Adipocyte (in vitro differentiated cells): ENCODE data around the gene ZNF668.
A peak's percentile ranks its signal among the peaks of the same experiment; 100 is the strongest.

Experiments used
- DNase-seq: peaks from one replicate; pipeline ENCODE4 v3.0.0-alpha.2; 2015; ENCODE audit warnings: low read depth
- H3K27me3 ChIP-seq: replicated peaks from 2 replicates; pipeline ENCODE4 v1.7.0; 2013; ENCODE audit warnings: mild to moderate bottlenecking, low read length, moderate library complexity; ENCODE audit not compliant: control insufficient read depth, insufficient read depth
- H3K36me3 ChIP-seq: 2 replicates; pipeline ENCODE4 v1.7.0; 2013; ENCODE audit warnings: low read length, mild to moderate bottlenecking, moderate library complexity; ENCODE audit not compliant: control insufficient read depth, insufficient read depth, severe bottlenecking
- H3K4me1 ChIP-seq: 2 replicates; pipeline ENCODE4 v1.7.0; 2013; ENCODE audit warnings: mild to moderate bottlenecking, low read length, moderate library complexity; ENCODE audit not compliant: control insufficient read depth, insufficient read depth
- H3K4me3 ChIP-seq: 2 replicates; pipeline ENCODE4 v1.7.0; 2013; ENCODE audit warnings: mild to moderate bottlenecking, low read length, moderate library complexity
- H3K9ac ChIP-seq: 2 replicates; pipeline ENCODE4 v1.7.0; 2013; ENCODE audit warnings: mild to moderate bottlenecking, low read length, moderate library complexity
- H3K9me3 ChIP-seq: 2 replicates; pipeline ENCODE4 v1.7.0; 2013; ENCODE audit warnings: mild to moderate bottlenecking, low read length, moderate library complexity; ENCODE audit not compliant: control insufficient read depth

Gene ZNF668

GRCh38 chr16:31077592-31078396 lies 3.8 kb upstream of the ZNF668 start:
- Histone ChIP-seq H3K36me3 (peaks cover 44% of the 10 kb centered on the region), H3K9me3 (no peaks in the 10 kb centered on the region), H3K4me3 (no peak overlapping the region), H3K27me3 (no peaks in the 10 kb centered on the region), H3K4me1 (peaks cover 8% of the 10 kb centered on the region), H3K9ac (no peak overlapping the region)
- DNase-seq: no peak

DNA sequence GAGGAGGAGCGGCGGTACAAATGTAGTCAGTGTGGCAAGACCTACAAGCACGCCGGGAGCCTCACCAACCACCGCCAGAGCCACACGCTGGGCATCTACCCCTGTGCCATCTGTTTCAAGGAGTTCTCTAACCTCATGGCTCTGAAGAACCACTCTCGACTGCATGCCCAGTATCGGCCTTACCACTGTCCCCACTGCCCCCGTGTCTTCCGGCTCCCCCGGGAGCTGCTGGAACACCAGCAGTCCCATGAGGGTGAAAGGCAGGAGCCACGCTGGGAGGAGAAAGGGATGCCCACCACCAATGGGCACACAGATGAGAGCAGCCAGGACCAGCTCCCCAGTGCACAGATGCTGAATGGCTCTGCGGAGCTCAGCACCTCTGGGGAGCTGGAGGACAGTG lies 3.0 kb upstream of the ZNF668 start:
- H3K27me3 ChIP-seq: no peaks in the 10 kb centered on the region
- no peak overlapping the region for H3K4me3 ChIP-seq
- no peak for DNase-seq
- no peak overlapping the region for H3K9ac ChIP-seq
- peaks cover 7% of the 10 kb centered on the region for H3K4me1 ChIP-seq
- H3K9me3 ChIP-seq: no peaks in the 10 kb centered on the region
- peaks cover 44% of the 10 kb centered on the region for H3K36me3 ChIP-seq

DNA sequence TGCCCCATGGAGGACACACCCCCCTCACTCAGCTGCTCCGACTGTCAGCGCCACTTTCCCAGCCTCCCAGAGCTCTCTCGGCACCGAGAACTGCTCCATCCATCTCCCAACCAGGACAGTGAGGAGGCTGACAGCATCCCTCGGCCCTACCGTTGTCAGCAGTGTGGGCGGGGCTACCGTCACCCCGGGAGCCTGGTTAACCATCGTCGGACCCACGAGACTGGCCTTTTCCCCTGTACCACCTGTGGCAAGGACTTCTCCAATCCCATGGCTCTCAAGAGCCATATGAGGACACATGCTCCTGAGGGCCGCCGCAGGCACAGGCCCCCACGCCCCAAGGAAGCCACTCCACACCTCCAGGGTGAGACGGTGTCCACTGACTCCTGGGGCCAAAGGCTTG lies 2.3 kb upstream of the ZNF668 start:
- DNase-seq: no peak
- Histone ChIP-seq H3K4me3 (no peak overlapping the region), H3K36me3 (peaks cover 44% of the 10 kb centered on the region), H3K9ac (no peak overlapping the region), H3K27me3 (no peaks in the 10 kb centered on the region), H3K9me3 (no peaks in the 10 kb centered on the region), H3K4me1 (peaks cover 13% of the 10 kb centered on the region)

DNA sequence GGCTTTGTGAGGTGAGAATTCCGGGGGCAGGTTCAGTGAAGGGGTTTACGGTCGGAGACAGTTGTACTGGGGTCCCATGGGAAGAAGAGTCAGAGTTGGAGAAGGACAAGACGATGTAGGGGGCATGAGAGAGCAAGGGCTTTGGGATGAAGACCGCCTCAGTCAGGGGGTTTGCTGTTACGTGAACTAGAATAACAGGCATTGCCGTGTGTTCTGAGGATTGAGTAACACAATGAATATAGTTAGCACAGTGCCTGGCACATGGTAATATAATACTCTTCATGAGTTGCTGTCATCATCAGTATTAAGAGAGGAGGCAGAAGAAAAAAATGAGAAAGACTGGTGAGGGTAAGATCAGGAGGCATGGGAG lies 759 bp upstream of the ZNF668 start:
- Histone ChIP-seq H3K4me1 (peaks cover 13% of the 10 kb centered on the region), H3K9me3 (no peaks in the 10 kb centered on the region), H3K9ac (peak overlapping the region; percentile 97), H3K4me3 (peak overlapping the region; percentile 99), H3K36me3 (peaks cover 34% of the 10 kb centered on the region), H3K27me3 (no peaks in the 10 kb centered on the region)
- DNase-seq: peak; percentile 64

DNA sequence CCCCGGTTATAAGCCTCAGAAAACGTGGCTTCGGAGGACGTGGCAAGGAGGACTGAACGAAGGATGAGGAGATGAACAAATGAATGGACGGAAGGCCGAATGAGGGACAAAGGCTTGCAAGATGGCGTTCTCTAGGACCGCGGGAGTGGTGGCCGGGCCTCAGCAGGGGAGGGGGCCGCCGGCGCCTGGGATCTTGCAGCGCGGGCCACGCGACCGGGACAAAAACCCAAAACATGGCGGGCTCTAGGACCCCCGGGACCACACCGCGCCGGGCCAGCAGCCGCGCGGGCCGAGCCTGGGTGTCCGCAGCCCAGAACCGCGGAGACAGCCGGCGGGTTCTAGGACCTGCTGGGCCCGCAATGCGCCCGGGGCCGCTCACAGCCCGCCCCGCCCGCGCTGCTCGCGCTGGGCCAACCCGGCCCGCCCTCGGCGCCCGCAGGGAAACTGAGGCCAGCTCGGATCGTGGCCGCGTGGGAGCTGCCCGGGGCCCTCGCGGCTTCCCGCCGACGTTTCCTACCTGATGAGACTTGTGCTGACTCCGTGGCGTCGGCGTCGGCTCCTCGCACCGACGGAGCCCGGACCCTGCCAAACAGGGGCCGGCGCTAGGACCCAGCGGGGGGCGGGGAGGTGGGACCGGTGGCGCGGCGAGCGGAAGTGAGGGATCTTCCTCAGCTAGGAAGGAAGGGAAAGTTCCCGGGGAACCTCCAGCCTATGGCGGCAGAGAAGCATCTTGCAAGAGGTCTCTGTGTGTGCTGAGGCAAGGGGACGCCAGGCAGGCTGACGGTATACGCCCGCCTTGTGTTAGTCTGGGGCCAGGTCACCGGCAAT lies 684 bp downstream of the ZNF668 start:
- Histone ChIP-seq H3K9ac (peak overlapping the region; percentile 97), H3K4me1 (peaks cover 13% of the 10 kb centered on the region), H3K4me3 (peak overlapping the region; percentile 99), H3K9me3 (no peaks in the 10 kb centered on the region), H3K36me3 (peaks cover 20% of the 10 kb centered on the region), H3K27me3 (no peaks in the 10 kb centered on the region)
- DNase-seq: peak; percentile 97

DNA sequence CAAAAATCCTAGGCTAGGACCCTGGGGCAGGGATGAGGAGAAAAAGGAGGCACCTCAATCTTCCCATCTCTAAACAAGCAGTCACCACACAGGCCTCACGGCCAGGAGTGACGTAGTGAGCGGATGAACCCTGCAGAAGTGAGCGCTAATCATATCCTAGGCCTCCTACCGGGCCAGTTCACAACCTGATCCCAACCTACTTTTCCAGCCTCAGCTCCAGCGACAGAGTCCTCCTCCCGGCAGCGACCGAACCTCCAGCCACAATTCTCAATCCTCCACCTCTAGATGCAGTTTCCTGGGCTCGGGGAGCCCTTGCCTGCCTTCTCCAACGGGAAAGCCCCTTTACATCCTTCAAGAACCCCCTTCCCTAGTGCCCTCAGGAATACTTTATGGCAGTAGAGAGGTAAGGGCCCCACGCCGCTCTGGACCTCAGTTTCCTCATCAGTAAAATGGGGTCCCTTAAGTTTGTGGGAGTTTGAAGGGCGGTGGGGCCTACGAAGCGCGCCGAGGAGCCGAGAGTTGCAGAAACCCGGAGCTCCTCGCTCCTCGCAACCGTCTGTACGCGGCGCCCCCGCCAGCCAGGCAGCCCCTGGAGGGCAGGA lies 1.4 kb downstream of the ZNF668 start:
- Histone ChIP-seq H3K9me3 (no peaks in the 10 kb centered on the region), H3K4me1 (peaks cover 13% of the 10 kb centered on the region), H3K27me3 (no peaks in the 10 kb centered on the region), H3K4me3 (peak overlapping the region; percentile 99), H3K9ac (peak overlapping the region; percentile 97), H3K36me3 (peaks cover 13% of the 10 kb centered on the region)
- DNase-seq: peak; percentile 48

GRCh38 chr16:31071861-31072260 lies 2.2 kb downstream of the ZNF668 start:
- Histone ChIP-seq H3K4me3 (peak overlapping the region; percentile 99), H3K27me3 (no peaks in the 10 kb centered on the region), H3K36me3 (peaks cover 5% of the 10 kb centered on the region), H3K9me3 (no peaks in the 10 kb centered on the region), H3K9ac (peak overlapping the region; percentile 97), H3K4me1 (peaks cover 13% of the 10 kb centered on the region)
- peak; percentile 77 for DNase-seq

DNA sequence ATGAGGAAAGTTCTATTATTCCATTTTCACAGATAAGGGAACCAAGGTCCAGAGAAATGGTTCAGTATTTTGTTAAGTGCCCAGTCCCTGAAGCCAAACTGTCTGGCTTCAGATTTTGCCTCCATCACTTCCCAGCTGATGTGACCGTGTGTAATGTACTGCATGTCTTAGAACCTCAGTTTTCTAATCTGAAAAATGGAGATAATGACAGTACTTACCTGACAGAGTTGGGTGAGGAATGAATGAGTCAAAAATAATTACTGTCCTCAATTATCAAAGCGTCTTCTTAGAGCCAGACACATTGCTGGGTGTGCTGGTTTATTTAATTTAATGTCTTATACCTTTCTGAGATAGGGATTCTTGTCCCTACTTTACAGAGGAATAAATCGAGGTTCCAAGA lies 6.7 kb downstream of the ZNF668 start:
- no peaks in the 10 kb centered on the region for H3K9me3 ChIP-seq
- H3K9ac ChIP-seq: no peak overlapping the region
- H3K36me3 ChIP-seq: peaks cover 11% of the 10 kb centered on the region
- no peak for DNase-seq
- no peak overlapping the region for H3K4me3 ChIP-seq
- H3K27me3 ChIP-seq: no peaks in the 10 kb centered on the region
- H3K4me1 ChIP-seq: peaks cover 26% of the 10 kb centered on the region

DNA sequence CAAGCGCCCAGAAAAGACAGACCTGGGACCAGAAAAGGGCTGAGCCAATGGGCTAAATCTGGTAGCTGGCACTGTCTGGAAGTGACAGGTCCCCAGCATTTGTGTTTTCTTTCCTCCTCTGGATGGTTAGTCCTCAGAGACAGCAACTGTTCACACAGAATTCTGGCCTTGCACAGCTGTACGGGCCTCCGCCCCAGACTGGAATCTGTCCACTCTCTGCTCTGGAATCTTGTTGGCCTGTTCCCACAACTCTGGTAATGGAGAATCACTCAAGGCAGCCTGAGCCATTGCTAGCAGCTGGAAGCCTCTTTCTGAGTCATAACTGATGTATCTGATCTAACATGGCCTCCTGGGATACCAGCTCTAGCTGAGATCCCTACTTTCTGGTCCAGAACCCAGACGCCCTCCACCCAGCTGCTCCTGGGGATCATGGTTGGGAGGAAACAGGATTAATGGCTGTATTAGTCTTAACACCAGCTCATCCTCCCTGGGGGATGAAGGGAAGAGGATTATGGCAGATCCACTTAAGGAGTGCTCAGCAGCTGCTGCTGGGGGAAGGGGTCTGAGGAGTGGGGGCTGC lies 9.1 kb downstream of the ZNF668 start:
- H3K4me1 ChIP-seq: peaks cover 17% of the 10 kb centered on the region
- H3K4me3 ChIP-seq: peak overlapping the region; percentile 49
- H3K9ac ChIP-seq: peak overlapping the region; percentile 63
- peaks cover 31% of the 10 kb centered on the region for H3K36me3 ChIP-seq
- H3K9me3 ChIP-seq: no peaks in the 10 kb centered on the region
- no peaks in the 10 kb centered on the region for H3K27me3 ChIP-seq
- peak; percentile 96 for DNase-seq

GRCh38 chr16:31063843-31064611 lies 10.0 kb downstream of the ZNF668 start:
- Histone ChIP-seq H3K9ac (peak overlapping the region; percentile 63), H3K9me3 (no peaks in the 10 kb centered on the region), H3K36me3 (peaks cover 31% of the 10 kb centered on the region), H3K4me1 (peaks cover 17% of the 10 kb centered on the region), H3K27me3 (no peaks in the 10 kb centered on the region), H3K4me3 (peak overlapping the region; percentile 49)
- no peak for DNase-seq
